ENCODE data around the gene GAS1. TPM values are rescaled to one million over a fixed set of nuclear protein-coding genes. Genes with fewer than 3 reads are reported as not detected.

GAS1 gene
- total and polyA plus RNA-seq, 2 of the 8 experiments (the other 6 are each of a cell fraction or from before 2014, with no cell fraction given): 2.8 to 5.7 TPM

DNA sequence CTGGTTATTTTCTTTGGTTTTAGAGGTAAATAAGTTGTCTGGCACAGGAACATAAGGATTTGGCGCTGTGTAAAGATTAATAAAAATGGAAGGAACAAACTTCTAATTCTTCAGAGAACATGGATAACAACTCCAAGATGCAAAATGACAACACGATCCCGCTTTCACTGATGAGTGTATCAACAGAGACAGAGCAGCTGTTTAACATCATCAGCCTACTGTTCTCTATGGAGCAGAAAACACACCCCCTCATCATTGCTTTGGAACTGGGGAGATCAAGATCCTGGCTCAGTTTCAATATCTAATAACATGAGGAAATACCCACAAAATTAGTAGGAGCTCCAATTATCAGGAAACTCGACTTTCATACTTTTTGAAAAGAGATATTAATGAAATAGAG, 8.3 kb upstream of the GAS1 start (continued):
- TF ChIP-seq, protein P1, sequence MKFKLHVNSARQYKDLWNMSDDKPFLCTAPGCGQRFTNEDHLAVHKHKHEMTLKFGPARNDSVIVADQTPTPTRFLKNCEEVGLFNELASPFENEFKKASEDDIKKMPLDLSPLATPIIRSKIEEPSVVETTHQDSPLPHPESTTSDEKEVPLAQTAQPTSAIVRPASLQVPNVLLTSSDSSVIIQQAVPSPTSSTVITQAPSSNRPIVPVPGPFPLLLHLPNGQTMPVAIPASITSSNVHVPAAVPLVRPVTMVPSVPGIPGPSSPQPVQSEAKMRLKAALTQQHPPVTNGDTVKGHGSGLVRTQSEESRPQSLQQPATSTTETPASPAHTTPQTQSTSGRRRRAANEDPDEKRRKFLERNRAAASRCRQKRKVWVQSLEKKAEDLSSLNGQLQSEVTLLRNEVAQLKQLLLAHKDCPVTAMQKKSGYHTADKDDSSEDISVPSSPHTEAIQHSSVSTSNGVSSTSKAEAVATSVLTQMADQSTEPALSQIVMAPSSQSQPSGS (IDR thresholded peaks at IDR 0.05; ENCODE audit: low read length): no peak
